ENCODE measurements around the gene FOXJ3.
A peak's percentile ranks its signal among the peaks of the same experiment; 100 is the strongest.

FOXJ3 gene

GRCh38 chr1:42319871-42320484 lies 15.1 kb downstream of the FOXJ3 start:
- CTCF ChIA-PET, result no interaction called here
- POLR2A ChIA-PET, result interaction anchor here (0.9 kb wide), 1 partner anchor 447 kb away, joined by 3 read pairs; the partner anchor contains the start of genes C1orf50 and P3H1
- TF ChIP-seq ZNF664 (tag by site-specific recombination; IDR thresholded peaks at IDR 0.05), result 0 out of 2 replicates have a peak, but pooled peaks have one; percentile 4
- no peak for TF ChIP-seq ZNF37A (tag by site-specific recombination; IDR thresholded peaks at IDR 0.05)
- TF ChIP-seq, protein P1, sequence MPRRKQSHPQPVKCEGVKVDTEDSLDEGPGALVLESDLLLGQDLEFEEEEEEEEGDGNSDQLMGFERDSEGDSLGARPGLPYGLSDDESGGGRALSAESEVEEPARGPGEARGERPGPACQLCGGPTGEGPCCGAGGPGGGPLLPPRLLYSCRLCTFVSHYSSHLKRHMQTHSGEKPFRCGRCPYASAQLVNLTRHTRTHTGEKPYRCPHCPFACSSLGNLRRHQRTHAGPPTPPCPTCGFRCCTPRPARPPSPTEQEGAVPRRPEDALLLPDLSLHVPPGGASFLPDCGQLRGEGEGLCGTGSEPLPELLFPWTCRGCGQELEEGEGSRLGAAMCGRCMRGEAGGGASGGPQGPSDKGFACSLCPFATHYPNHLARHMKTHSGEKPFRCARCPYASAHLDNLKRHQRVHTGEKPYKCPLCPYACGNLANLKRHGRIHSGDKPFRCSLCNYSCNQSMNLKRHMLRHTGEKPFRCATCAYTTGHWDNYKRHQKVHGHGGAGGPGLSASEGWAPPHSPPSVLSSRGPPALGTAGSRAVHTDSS (tag by site-specific recombination; IDR thresholded peaks at IDR 0.05), result no peak
- TF ChIP-seq ZEB2 (tag by site-specific recombination; IDR thresholded peaks at IDR 0.05), result 0 out of 2 replicates have a peak, but pooled peaks have one; percentile 15
- no peak for TF ChIP-seq KLF16 (tag by site-specific recombination; IDR thresholded peaks at IDR 0.05)
- TF ChIP-seq, protein P2, sequence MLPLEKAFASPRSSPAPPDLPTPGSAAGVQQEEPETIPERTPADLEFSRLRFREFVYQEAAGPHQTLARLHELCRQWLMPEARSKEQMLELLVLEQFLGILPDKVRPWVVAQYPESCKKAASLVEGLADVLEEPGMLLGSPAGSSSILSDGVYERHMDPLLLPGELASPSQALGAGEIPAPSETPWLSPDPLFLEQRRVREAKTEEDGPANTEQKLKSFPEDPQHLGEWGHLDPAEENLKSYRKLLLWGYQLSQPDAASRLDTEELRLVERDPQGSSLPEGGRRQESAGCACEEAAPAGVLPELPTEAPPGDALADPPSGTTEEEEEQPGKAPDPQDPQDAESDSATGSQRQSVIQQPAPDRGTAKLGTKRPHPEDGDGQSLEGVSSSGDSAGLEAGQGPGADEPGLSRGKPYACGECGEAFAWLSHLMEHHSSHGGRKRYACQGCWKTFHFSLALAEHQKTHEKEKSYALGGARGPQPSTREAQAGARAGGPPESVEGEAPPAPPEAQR (tag by site-specific recombination; IDR thresholded peaks at IDR 0.05), result no peak
- TF ChIP-seq, protein P3, sequence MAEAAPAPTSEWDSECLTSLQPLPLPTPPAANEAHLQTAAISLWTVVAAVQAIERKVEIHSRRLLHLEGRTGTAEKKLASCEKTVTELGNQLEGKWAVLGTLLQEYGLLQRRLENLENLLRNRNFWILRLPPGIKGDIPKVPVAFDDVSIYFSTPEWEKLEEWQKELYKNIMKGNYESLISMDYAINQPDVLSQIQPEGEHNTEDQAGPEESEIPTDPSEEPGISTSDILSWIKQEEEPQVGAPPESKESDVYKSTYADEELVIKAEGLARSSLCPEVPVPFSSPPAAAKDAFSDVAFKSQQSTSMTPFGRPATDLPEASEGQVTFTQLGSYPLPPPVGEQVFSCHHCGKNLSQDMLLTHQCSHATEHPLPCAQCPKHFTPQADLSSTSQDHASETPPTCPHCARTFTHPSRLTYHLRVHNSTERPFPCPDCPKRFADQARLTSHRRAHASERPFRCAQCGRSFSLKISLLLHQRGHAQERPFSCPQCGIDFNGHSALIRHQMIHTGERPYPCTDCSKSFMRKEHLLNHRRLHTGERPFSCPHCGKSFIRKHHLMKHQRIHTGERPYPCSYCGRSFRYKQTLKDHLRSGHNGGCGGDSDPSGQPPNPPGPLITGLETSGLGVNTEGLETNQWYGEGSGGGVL (tag by site-specific recombination; IDR thresholded peaks at IDR 0.05), result no peak
- no peak for TF ChIP-seq ZNF639 (tag by site-specific recombination; IDR thresholded peaks at IDR 0.05)
- no peak for TF ChIP-seq ZBTB11 (tag by site-specific recombination; conservative IDR thresholded peaks at IDR 0.05; ENCODE audit: low read depth)
- peak; percentile 39; the same call in 1 of the 2 replicates for TF ChIP-seq PRDM6 (tag by site-specific recombination; IDR thresholded peaks at IDR 0.05)
- no peak for TF ChIP-seq ZNF529 (tag by site-specific recombination; IDR thresholded peaks at IDR 0.05; ENCODE audit: insufficient replicate concordance)
- TF ChIP-seq PRDM1 (tag by site-specific recombination; IDR thresholded peaks at IDR 0.05), result no peak
- peak; percentile 17; the same call in 1 of the 2 replicates for TF ChIP-seq ZNF335 (tag by site-specific recombination; conservative IDR thresholded peaks at IDR 0.05)
- TF ChIP-seq ZBTB17 (tag by site-specific recombination; IDR thresholded peaks at IDR 0.05), result peak; percentile 75
- TF ChIP-seq ZFP41 (tag by site-specific recombination; IDR thresholded peaks at IDR 0.05; ENCODE audit: borderline replicate concordance), result no peak
- TF ChIP-seq ZNF121 (tag by site-specific recombination; IDR thresholded peaks at IDR 0.05), result no peak
- no peak for TF ChIP-seq ZNF654 (tag by site-specific recombination; IDR thresholded peaks at IDR 0.05; ENCODE audit: low read depth)
- no peak for TF ChIP-seq ZNF548 (tag by site-specific recombination; IDR thresholded peaks at IDR 0.05)
- no peak for TF ChIP-seq ZBTB21 (tag by site-specific recombination; IDR thresholded peaks at IDR 0.05)
- no peak for TF ChIP-seq ZNF658 (tag by site-specific recombination; IDR thresholded peaks at IDR 0.05)
- no peak for TF ChIP-seq YY1 (tag by site-specific recombination; IDR thresholded peaks at IDR 0.05)
- TF ChIP-seq ZNF311 (tag by site-specific recombination; IDR thresholded peaks at IDR 0.05; ENCODE audit: borderline replicate concordance), result no peak
- no peak for TF ChIP-seq FEZF1 (tag by site-specific recombination; IDR thresholded peaks at IDR 0.05)
- TF ChIP-seq, protein P4, sequence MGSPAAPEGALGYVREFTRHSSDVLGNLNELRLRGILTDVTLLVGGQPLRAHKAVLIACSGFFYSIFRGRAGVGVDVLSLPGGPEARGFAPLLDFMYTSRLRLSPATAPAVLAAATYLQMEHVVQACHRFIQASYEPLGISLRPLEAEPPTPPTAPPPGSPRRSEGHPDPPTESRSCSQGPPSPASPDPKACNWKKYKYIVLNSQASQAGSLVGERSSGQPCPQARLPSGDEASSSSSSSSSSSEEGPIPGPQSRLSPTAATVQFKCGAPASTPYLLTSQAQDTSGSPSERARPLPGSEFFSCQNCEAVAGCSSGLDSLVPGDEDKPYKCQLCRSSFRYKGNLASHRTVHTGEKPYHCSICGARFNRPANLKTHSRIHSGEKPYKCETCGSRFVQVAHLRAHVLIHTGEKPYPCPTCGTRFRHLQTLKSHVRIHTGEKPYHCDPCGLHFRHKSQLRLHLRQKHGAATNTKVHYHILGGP (tag by site-specific recombination; IDR thresholded peaks at IDR 0.05), result no peak
- peaks cover 19% of the 10 kb centered on the region for H3K4me1 ChIP-seq (ENCODE audit: control insufficient read depth, insufficient read depth, low read length)
- H3K36me3 ChIP-seq (ENCODE audit: control insufficient read depth in 2 of 2, insufficient read depth in 1 of 2, low read length in 2 of 2), result no peaks in the 10 kb centered on the region
- no peak overlapping the region for H3K27ac ChIP-seq (ENCODE audit: extremely low read depth, low read depth, low read length)
- no peak overlapping the region for H3K4me3 ChIP-seq (ENCODE audit: low read depth, low read length)
- no peaks in the 10 kb centered on the region for H3K9me3 ChIP-seq (ENCODE audit: control insufficient read depth, insufficient read depth, low read depth, low read length)

All from HEK293 (cell line).